ENCODE results near the gene OPCML.

DNA sequence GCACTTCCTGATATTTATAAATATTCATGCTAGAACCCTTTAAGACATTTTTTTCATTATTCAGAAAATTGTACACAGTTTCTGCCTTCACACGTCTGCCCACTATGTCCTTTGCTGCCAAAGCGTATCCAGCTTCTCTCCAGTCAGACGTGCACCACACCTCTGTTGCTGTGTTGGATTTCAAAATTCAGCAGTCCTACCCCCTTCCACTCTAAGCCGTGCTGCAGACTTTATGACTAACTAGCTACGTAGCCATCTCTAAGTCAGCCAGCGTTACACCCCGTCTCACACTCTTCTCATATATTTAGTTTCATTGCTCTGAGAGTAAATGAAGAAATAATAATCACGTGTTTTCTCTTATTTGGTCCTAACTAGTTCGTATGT is 28.2 kb upstream of the OPCML start:
- TF ChIP-seq CTCF (conservative IDR thresholded peaks at IDR 0.05; ENCODE audit: low read depth, low read length) (no peak), EZH2 (IDR thresholded peaks at IDR 0.05; ENCODE audit: low read length, unreplicated experiment) (no peak)

Measured in PC-3 (cell line).